Left renal pelvis (tissue), 4 donors: ENCODE results near the gene KIAA0319L. TPM values are rescaled to one million over a fixed set of nuclear protein-coding genes. Genes with fewer than 3 reads are reported as not detected.
A peak's percentile ranks its signal among the peaks of the same experiment; 100 is the strongest.

Source experiments
- DNase-seq, 4 donors: peaks; one replicate each; pipeline ENCODE4 v3.0.0-alpha.2; 2013; ENCODE audit warnings: low read depth in 4 of 4, low spot score in 3 of 4
- polyA plus RNA-seq, 4 donors: library from polyadenylated mRNA; unstranded; fragments of 120-200 nt; gene quantifications; one replicate each; pipeline ENCODE4 v1.2.1, GENCODE V29; 2013; ENCODE audit not compliant: insufficient read length in 4 of 4

Gene KIAA0319L
- polyA plus RNA-seq, 4 donors: 40.7 to 72.8 (median 62.3) TPM

DNA sequence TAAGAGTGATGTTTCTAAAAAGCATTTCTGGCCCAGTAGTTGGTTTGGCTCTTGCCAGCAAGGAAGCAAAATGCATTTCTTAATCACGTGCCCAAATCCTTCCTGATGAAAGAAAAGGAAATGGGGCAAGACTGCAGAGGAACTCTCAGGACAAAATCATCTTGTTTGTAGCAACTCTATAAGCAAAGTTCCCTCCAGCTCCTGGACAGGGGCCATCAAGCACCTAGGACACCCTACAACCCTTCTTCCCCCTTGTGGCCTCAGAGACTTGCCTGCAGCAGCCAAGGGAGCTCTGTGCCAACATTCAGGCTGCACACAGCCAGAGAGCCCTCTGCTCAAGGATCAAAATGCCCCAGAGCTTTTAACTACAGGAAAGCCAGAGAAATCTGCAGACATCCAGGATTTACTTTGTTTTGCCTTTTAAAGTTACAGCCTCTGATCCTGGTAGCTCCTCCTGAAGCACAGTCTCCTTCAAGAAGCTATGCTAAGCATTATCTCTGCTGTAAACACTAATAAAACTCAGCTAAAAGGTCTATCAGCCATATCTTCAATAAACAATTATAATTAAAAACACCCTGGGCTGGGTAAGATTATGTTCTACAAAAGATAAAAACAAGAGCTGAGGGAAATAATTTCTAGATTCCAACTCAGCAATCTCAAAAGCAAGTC is 105.0 kb downstream of the KIAA0319L start:
- DNase-seq: no peak

- DNase-seq: peak; percentile 29 to 57 (median 40)
Observed at GRCh38 chr1:35451125-35451528, 106.1 kb downstream of the KIAA0319L start.

DNA sequence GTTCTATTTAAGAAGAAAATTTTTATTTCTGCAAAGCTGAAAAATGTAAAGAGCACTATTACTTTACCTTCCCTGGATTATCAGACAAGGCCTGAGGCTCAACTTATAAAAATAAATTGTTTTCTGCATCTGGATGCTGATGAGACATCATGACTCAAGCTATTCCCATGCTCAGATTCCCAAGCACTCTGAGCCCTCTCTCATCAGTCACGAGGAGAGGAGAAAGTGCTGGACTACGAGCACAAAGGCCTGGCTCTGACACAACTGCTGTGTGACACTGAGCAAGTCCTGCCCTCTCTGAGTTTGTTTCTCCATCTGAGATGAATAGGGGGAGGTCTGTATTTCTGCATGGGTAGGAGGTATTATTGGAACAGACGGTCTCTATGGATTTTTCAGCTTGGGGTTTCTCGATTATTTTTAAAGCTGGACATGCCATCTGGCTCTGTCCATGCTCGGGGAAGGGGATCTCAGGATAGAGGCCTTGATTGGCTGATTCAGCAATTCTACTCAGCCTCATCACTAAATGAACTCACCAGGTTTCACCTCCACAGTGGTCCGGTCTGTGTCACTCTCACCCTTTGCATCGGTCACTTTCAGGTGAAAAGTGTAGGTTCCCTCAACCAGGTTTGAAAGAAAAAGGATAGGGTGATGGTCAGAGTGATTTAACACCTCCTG is 107.7 kb downstream of the KIAA0319L start:
- DNase-seq: no peak

- no peak for DNase-seq
Observed at GRCh38 chr1:35448344-35448801, 108.8 kb downstream of the KIAA0319L start.

- DNase-seq: no peak
Observed at GRCh38 chr1:35447278-35447677, 109.9 kb downstream of the KIAA0319L start.

- no peak for DNase-seq
Observed at GRCh38 chr1:35444519-35444774, 112.8 kb downstream of the KIAA0319L start.

DNA sequence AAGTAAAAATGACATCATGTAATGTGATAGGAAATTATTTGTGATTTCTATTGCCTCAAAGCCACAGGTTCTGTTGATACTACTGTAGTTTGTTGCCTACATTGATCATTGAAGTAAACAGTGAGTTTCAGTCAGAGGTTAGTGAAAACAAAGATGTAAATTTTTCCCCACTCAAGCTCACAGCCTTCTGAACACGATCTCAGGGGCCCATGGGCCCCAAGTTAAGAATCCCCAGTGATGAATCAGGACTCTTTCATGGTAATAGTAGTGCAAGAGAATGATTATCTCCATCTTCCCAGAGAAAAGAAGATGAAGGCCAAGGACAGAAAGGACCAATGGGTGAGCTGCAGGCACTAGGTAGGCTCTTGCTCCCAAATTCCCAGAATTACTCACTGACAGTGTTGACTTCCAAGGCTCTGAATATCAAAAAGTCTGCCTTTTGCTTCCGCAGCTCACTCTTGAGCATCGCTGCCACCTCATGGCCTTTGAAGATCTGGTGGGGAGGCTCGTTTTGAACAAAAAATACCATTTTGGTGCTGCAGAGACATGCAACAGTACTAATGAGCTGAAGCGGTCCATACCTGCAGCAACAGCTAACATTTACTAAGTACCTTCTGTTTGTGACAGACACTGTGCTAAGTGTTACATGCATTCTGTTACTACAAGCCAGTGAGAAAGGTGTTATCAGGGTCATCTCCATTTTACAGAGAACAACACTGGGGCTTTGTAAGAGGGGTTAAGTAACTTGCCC is 113.3 kb downstream of the KIAA0319L start:
- no peak for DNase-seq

DNA sequence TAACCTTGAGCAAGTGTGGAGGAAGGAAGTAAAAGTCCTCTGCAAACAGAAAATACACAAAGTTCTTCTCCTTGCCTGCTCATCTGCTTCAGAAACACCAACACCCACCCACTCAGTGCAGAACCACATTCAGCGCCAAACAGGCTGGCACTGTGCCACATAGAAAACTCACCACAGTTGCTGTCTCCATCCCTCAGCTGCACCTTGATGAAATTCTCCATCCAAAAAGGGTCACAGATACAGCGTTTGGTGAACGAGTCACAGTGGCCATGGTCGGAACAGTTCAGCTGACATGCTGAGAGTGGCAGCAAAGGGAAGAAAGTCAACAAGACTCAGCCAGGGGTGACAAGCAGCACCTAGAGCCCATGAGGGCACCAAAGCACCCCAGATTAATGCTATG is 114.5 kb downstream of the KIAA0319L start:
- no peak for DNase-seq

DNA sequence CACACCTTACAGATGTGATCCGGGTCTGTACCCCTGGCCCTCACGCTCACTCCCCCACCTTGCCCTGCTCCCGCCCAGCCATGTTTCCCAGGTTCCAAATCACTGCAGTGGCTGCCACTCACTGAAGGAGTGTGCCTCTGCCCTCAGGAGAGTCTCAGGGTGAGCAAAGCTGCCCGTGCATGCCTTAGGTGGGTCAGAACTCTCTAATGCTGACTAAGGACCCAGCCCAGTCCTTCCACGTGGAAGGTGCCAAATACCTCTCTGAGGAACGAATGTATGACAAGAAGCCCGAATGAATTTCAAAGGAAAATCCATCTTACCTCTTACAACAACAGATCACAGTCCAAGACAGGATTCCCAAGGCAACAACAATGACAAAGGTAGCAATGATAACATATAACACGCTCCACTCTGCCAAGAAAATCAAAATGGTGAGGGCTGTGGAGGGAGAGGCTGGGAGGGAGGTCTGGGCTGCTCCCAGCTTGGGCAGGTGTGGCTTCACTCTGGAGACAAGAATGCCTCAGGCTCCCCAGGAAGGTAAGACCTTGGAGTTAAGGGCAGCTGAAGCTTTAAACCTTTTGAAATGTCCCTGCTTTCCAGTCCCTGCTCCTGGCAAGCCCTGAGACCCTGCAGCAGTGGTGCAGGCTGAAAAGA is 115.2 kb downstream of the KIAA0319L start:
- DNase-seq: no peak

- no peak for DNase-seq
Observed at GRCh38 chr1:35439626-35440025, 117.6 kb downstream of the KIAA0319L start.

- no peak for DNase-seq
Observed at GRCh38 chr1:35437200-35437599, 120.0 kb downstream of the KIAA0319L start.

- DNase-seq: no peak
Observed at GRCh38 chr1:35436078-35436477, 121.1 kb downstream of the KIAA0319L start.

GRCh38 chr1:35434703-35435102 is 122.5 kb downstream of the KIAA0319L start:
- DNase-seq: no peak

DNA sequence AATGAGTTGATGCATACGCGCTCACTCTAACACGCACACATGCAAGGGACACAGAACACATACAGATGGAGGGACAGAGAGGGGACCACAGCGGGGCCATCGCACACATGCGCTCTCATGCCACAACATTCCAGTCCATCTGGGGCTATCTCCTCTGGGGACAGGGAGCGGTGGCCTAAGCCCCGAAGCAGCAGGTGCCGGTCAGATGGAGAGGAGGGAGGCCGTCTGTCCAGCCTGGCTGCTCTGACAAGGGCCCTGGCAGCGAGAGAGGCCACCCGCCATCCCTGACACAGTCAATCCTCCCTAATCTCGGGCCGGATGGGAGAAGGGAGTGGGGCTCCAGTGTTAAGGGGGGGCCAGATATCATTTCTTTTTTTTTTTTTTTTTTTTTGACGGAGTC is 123.5 kb downstream of the KIAA0319L start:
- no peak for DNase-seq

- no peak for DNase-seq
Observed at GRCh38 chr1:35432231-35432630, 125.0 kb downstream of the KIAA0319L start.

DNA sequence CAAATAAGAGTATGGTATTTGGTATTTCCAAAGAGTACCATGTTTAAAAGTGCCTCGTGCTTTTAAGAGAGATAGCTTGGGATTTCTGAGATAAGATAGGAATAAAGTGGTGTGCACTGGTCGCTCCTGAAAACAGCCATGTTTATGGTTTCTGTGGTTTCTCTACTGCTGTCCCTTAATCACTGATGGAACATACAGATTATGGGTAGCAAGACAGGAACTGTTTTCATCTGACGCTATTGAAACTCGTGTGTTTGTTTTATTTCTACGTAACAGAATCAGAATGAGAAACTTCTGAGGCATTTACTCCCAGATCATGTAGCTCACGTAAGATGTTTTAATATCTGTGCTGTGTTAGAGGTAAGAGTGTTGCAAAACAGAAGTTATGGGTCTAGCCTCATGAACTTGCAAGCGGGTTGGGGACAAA is 126.0 kb downstream of the KIAA0319L start:
- DNase-seq: no peak

DNA sequence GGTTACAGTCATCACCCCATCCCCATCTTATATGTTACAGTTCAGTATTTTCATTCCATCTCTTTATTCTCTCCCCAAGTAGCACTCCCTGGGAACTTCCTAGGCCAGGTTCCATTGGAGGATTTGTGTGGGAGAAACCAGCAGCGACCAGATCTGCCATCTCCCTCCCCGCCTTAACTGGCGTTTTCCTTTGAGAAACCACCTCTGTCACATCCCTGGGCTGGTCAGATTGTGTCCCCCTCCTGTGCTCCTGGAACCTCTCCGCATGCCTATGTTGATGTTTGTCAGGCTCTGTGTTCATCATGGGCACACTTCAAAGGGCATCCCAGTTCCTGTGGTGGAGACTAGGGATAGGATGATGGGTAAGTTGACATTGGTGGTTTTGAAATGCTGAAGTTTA is 126.4 kb downstream of the KIAA0319L start:
- DNase-seq: no peak

DNA sequence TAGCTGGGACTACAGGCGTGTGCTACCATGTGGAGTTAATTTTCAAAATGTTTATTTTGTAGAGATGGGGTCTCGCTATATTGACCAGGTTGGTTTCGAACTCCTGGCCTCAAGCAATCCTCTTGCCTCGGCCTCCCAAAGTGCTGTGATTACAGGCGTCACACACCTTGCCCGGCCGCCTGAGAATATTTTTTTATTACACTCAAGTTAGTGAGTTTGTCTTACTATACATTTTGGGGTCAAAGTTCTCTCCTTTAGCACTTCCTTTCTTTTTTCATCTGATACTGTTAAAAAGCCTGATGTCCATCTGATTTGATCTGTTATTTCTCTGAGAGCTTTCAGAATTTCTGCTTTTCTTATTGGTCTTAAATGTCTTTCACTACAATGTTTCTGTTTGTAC is 128.8 kb downstream of the KIAA0319L start:
- DNase-seq: no peak

GRCh38 chr1:35426097-35426586 is 131.1 kb downstream of the KIAA0319L start:
- no peak for DNase-seq

GRCh38 chr1:35408925-35409324 is 148.3 kb downstream of the KIAA0319L start:
- no peak for DNase-seq

- DNase-seq: no peak
Observed at GRCh38 chr1:35407743-35408142, 149.5 kb downstream of the KIAA0319L start.
